AG09309 (cell line): ENCODE measurements around the gene KDM1B.

Experiments
- DNase-seq: peaks from one replicate; pipeline ENCODE4 v3.0.0-alpha.2; 2010; ENCODE audit warnings: low read depth
- H3K4me3 ChIP-seq: 2 replicates; pipeline ENCODE4 v1.5.1; 2011; ENCODE audit warnings: mild to moderate bottlenecking, low read depth, low read length, moderate library complexity; ENCODE audit not compliant: control insufficient read depth
- TF ChIP-seq, protein P1 (sequence below): IDR thresholded peaks from 2 replicates; pipeline ENCODE4 v1.5.1; 2011; ENCODE audit warnings: mild to moderate bottlenecking, low read depth, low read length, inconsistent platforms; ENCODE audit not compliant: insufficient read depth, control insufficient read depth; ENCODE audit errors: missing control alignments

KDM1B gene

DNA sequence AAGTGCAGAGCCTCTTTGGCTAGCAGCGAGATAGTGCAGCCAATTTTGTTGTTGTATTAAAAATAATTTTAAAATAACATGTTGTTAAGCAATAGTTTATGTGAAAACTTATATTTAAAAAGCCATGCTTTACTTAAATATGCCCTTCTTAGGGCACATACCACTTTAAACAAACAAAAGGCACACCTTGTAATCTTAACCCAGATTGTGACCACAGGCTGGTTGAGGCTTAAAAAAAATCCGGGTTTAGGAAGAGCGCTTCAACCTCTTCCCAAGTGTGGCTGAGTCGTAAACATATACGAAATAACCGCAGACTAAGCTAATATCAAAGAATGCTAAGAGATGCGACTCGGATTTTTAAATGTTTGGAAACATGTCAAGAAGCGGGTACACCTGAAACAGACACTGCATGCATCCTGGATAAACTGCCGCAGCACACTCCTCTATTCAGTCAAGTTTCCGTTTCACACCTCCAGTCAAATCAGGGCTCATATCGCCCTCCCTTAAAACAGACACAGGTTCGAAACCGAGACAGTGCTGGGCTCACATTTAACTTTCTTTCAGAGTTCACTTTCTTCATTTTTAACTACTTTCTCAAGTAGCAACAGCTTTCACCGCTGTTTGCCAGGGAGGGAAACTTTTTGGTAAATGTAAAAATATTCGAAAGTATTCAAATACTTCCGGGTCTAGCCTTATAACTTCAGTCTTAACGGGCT lies 107.6 kb downstream of the KDM1B start:
- TF ChIP-seq, protein P1, sequence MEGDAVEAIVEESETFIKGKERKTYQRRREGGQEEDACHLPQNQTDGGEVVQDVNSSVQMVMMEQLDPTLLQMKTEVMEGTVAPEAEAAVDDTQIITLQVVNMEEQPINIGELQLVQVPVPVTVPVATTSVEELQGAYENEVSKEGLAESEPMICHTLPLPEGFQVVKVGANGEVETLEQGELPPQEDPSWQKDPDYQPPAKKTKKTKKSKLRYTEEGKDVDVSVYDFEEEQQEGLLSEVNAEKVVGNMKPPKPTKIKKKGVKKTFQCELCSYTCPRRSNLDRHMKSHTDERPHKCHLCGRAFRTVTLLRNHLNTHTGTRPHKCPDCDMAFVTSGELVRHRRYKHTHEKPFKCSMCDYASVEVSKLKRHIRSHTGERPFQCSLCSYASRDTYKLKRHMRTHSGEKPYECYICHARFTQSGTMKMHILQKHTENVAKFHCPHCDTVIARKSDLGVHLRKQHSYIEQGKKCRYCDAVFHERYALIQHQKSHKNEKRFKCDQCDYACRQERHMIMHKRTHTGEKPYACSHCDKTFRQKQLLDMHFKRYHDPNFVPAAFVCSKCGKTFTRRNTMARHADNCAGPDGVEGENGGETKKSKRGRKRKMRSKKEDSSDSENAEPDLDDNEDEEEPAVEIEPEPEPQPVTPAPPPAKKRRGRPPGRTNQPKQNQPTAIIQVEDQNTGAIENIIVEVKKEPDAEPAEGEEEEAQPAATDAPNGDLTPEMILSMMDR, result no peak
- H3K4me3 ChIP-seq, result peak overlapping the region; percentile 70
- DNase-seq, result no peak

DNA sequence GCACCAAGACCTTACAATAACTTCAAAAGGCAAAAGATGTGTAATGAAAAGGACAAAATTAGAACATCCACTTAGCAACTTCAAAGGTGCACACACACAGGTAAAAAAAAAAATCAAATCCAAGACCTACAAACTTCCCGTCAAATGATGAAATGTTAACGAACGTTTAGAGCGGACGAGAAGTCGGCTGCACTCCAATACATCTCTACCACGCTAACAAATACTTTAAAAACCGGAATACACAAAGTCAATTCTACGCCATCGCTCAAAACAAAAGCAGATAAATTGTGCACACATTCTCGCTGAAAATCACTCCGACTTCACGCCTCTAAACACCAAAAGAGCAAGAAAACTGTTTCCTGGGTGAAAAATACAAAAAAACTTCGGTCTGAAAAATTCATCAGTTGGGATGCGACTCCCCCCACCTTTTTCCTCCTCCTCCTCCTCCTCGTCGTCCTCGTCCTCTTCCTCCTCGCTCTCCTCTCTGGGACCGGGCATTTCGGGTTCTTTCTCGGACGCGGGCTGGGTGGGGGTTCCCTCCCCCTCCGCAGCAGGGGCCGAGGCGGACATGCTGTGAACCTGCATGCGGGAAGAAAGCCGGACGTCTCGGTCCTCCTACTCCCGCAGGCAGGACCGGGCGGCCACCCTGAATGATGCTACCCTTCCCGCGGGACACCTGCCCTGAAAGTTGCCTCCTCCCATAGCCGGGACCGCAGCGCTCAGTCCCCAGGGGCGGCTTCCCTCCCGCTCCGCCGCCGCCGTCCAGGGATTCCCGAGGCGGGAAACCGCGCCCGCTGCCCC lies 108.4 kb downstream of the KDM1B start:
- TF ChIP-seq, protein P1, result no peak
- H3K4me3 ChIP-seq, result peak overlapping the region; percentile 70
- no peak for DNase-seq

DNA sequence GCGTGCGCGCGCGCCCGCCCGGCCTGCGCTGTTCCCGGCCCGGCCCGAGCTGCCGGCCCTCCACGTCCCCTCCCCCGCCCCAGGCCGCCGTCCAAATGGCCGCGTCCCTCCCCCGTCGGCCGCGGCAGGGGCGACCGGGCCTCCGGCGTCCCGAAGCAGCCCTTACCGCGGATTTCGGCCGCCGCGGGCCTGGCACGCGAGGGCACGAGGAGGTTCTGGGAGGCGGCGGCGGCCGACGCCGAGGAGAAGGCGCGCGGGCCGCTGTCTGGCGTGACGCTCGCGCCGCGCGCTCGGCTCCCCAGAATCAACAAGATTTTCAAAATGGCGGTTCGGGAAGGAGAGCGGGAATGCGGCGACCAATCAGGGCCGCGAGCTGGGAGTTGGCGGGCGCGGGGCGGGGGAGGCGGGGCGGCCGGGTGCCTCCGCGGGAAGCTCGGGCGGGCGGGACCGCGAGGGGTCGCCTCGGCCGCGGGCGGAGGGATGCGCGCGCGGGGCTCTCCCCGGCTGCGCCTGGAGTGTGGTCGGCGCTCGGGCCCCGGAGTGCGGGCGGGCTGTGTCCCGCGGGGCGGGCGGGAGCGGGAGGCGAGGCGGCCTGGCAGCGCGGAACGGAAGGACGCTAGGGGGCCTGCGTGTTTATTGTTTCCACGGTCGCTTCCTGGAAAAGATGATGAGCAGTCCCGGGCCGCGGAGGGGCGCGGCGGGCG lies 109.1 kb downstream of the KDM1B start, which contains the start of gene DEK:
DEK (minus strand) TSS at position 312 of the 704 bp plus-strand sequence. CDS start 543 bp downstream, outside the sequence.
- DNase-seq, result no peak
- TF ChIP-seq, protein P1, result peak; percentile 55
- peak within 1 kb of the TSS; percentile 70 for H3K4me3 ChIP-seq

DNA sequence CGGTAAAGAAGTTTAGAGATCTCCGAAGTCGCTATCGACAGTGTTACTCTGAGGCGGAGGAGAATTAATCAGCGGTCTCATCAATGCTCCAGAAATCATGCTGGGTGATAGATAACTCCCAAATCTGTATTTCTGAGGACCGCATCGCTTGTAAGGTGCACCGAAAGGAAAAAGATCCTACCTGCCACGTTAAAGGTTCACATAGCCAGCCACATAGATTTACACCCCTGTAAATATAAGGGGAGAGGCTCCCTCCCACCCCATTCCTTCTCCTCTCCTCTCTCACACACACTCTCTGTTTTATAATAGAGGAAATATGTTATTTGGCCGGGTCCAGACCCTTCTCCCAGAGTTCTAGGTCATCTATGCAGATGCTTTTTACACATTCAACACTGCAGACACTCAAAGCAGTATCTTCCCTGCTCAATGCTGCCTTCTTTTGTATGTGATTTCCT lies 109.7 kb downstream of the KDM1B start:
- TF ChIP-seq, protein P1, result no peak
- DNase-seq, result no peak

DNA sequence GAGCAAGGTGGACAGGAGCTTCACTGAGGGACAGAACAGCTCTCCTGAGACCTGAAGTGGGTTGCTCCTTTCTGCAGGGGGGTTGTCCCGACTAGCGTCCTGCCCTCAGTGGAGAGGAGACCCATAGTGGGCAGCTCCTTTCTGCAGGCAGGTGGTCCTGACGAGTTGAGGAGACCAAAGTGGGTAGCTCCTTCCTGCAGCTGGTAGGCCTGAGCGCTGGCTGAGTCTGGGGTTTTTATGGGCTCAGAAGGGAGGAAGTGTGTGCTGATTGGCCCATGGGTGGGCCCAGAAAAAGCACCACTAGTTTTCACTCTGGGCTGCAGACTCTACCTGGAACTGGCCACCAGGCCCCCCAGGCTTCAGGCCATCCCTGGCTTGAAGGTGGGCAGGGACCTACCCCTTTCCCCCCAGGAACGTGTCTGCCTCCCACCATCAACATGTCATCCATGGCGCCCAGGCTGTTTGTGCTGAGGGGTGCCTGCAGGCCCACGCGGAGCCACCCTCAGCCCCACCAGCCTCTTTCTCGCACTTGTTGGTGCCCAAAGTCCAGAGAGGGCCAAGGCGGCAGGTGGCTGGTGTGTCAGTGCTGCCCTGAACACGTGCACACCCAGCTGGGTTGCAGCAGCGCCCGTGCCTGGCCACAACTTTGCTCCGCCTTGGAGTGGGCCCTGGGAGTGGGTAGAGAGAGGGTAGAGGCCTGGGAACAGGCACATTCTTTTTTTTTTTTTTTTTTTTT lies 110.7 kb downstream of the KDM1B start:
- H3K4me3 ChIP-seq, result no peak overlapping the region
- TF ChIP-seq, protein P1, result no peak
- DNase-seq, result no peak

More for the DNA sequence above, 109.7 kb downstream of the KDM1B start:
- peak overlapping the region; percentile 70 for H3K4me3 ChIP-seq

DNA sequence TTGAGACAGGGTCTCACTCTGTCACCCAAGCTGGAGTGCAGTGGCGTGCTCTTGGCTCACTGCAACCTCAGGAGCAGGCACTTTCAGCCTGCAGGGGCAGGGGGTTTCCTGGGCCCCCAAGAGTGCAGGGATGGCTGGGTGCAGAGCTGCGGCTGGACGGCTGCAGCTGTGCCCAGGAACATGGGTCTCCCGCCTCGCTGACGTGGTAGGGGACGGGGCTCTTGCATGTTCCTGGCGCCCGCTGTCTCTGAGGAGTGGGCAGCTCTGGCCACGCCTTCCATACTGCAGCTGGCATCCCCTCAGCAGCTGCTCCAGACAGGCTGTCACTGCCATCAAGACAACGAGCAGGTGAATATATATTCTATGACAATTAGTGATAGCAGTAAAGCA lies 111.3 kb downstream of the KDM1B start:
- no peak for DNase-seq
- H3K4me3 ChIP-seq, result no peak overlapping the region
- TF ChIP-seq, protein P1, result no peak
